ENCODE measurements around the gene FKRP.

The FKRP gene

GRCh38 chr19:46724468-46724867, 21.4 kb upstream of the FKRP start:
- TF ChIP-seq CTCF (IDR thresholded peaks at IDR 0.05; ENCODE audit: insufficient read depth, low read depth, low read length, missing control alignments) = no peak
- DNase-seq (ENCODE audit: low read depth) = no peak
- no peak overlapping the region for H3K4me3 ChIP-seq (ENCODE audit: low read depth, low read length)

GRCh38 chr19:46725036-46725820, 20.6 kb upstream of the FKRP start:
- no peak for DNase-seq (ENCODE audit: low read depth)
- H3K4me3 ChIP-seq (ENCODE audit: low read depth, low read length) = no peak overlapping the region
- TF ChIP-seq CTCF (IDR thresholded peaks at IDR 0.05; ENCODE audit: insufficient read depth, low read depth, low read length, missing control alignments) = no peak

- H3K4me3 ChIP-seq (ENCODE audit: low read depth, low read length) = no peak overlapping the region
- no peak for DNase-seq (ENCODE audit: low read depth)
- TF ChIP-seq CTCF (IDR thresholded peaks at IDR 0.05; ENCODE audit: insufficient read depth, low read depth, low read length, missing control alignments) = no peak
These were observed 19.9 kb upstream of the FKRP start for GRCh38 chr19:46725859-46726393.

GRCh38 chr19:46726551-46726950, 19.3 kb upstream of the FKRP start:
- no peak overlapping the region for H3K4me3 ChIP-seq (ENCODE audit: low read depth, low read length)
- DNase-seq (ENCODE audit: low read depth) = no peak
- TF ChIP-seq CTCF (IDR thresholded peaks at IDR 0.05; ENCODE audit: insufficient read depth, low read depth, low read length, missing control alignments) = no peak

- H3K4me3 ChIP-seq (ENCODE audit: low read depth, low read length) = no peak overlapping the region
- no peak for TF ChIP-seq CTCF (IDR thresholded peaks at IDR 0.05; ENCODE audit: insufficient read depth, low read depth, low read length, missing control alignments)
- DNase-seq (ENCODE audit: low read depth) = no peak
These were observed 18.8 kb upstream of the FKRP start for GRCh38 chr19:46726971-46727501.

GRCh38 chr19:46727757-46728156, 18.1 kb upstream of the FKRP start:
- DNase-seq (ENCODE audit: low read depth) = no peak
- no peak overlapping the region for H3K4me3 ChIP-seq (ENCODE audit: low read depth, low read length)
- no peak for TF ChIP-seq CTCF (IDR thresholded peaks at IDR 0.05; ENCODE audit: insufficient read depth, low read depth, low read length, missing control alignments)
